ENCODE results near the gene RBP3.

Gene RBP3

DNA sequence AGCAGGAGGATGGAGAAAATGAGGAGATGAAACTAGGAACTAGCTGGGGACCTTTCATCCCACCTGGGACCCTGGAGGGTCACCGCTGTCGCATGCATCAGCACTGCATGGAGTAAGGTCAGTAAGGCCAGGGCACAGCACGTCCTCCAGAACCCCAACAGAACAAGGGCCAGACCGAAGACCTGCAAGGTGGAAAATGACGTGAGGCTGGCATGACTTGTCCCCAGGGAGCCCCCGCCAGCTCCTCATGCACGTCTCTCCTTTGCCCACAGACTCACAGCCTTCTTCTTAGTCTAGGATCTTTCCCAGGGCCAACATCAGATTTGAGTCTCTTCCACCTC, 31.3 kb downstream of the RBP3 start:
- H3K27ac ChIP-seq (ENCODE audit: poor library complexity, severe bottlenecking), result no peak overlapping the region
- H3K9me3 ChIP-seq (ENCODE audit: severe bottlenecking), result no peaks in the 10 kb centered on the region
- H3K4me1 ChIP-seq (ENCODE audit: insufficient read depth, poor library complexity, severe bottlenecking), result no peaks in the 10 kb centered on the region
- no peak for DNase-seq (ENCODE audit: low spot score)
- no peak for ATAC-seq (ENCODE audit: low read depth)
- H3K4me3 ChIP-seq (ENCODE audit: severe bottlenecking), result no peak overlapping the region
- H3K36me3 ChIP-seq (ENCODE audit: low read depth), result no peaks in the 10 kb centered on the region
- TF ChIP-seq, protein P1, sequence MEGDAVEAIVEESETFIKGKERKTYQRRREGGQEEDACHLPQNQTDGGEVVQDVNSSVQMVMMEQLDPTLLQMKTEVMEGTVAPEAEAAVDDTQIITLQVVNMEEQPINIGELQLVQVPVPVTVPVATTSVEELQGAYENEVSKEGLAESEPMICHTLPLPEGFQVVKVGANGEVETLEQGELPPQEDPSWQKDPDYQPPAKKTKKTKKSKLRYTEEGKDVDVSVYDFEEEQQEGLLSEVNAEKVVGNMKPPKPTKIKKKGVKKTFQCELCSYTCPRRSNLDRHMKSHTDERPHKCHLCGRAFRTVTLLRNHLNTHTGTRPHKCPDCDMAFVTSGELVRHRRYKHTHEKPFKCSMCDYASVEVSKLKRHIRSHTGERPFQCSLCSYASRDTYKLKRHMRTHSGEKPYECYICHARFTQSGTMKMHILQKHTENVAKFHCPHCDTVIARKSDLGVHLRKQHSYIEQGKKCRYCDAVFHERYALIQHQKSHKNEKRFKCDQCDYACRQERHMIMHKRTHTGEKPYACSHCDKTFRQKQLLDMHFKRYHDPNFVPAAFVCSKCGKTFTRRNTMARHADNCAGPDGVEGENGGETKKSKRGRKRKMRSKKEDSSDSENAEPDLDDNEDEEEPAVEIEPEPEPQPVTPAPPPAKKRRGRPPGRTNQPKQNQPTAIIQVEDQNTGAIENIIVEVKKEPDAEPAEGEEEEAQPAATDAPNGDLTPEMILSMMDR (IDR thresholded peaks at IDR 0.05; ENCODE audit: poor library complexity, severe bottlenecking), result no peak
- H3K27me3 ChIP-seq (ENCODE audit: insufficient read depth, poor library complexity, severe bottlenecking), result no peaks in the 10 kb centered on the region

DNA sequence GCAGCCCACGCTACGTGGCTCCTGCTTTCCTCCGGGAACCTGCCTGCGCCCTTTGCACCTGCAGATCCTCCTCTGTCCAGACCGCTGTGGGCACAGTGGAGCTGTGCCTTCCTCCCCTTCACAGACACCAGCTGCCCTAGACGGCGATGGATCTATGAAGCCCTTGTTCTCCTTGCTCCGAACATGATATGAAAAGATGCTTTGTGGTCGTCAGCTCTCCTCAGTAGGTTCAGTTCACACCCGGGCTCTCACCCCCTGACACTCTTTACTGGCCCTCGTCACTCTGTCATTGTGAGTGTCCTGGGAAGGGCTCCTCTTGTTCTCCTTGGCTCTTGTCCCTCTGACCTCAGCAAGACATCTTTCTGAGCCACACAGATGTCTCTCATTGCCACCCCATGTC, 31.7 kb downstream of the RBP3 start:
- no peak for ATAC-seq (ENCODE audit: low read depth)
- H3K27me3 ChIP-seq (ENCODE audit: insufficient read depth, poor library complexity, severe bottlenecking), result no peaks in the 10 kb centered on the region

DNA sequence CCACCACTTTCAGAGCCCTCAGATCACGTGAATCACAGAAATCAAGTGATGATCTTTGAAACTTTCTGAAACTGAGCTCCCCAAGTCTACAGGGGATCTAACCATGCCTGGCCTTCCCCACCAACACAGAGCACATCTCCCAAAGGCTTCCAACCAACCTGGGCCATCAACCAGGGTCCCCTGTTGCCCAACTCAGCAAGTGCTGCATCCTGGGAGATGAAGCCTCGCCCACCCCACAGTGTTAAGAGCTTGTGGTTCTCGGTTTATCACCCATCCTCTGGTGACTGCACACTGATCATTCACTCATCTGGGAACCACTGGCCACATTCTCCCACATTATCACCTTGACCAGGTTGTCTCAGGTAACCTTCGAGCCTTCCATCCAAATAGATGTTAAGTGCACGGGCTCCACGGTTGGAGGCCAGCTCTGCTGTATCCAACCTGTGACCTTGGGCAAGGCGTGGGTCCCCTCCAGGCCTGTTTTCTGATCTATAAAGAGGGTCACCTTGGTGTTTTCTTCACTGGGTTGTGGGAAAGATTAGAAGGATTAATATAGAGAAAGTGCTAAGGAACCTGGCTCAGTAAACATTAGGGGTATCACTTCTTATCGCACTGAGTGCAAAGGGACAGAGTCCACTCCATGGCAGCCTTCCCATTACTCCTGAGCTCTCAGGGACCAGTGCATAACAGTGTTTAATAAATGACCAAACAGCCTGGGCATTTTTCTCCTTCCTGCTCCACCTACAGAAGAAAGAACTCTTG, 32.4 kb downstream of the RBP3 start:
- TF ChIP-seq, protein P1 (IDR thresholded peaks at IDR 0.05; ENCODE audit: poor library complexity, severe bottlenecking), result no peak
- H3K9me3 ChIP-seq (ENCODE audit: severe bottlenecking), result no peaks in the 10 kb centered on the region
- H3K36me3 ChIP-seq (ENCODE audit: low read depth), result no peaks in the 10 kb centered on the region
- H3K27ac ChIP-seq (ENCODE audit: poor library complexity, severe bottlenecking), result no peak overlapping the region
- H3K27me3 ChIP-seq (ENCODE audit: insufficient read depth, poor library complexity, severe bottlenecking), result no peaks in the 10 kb centered on the region
- ATAC-seq (ENCODE audit: low read depth) (no peak), DNase-seq (ENCODE audit: low spot score) (no peak)
- peaks cover 4% of the 10 kb centered on the region for H3K4me1 ChIP-seq (ENCODE audit: insufficient read depth, poor library complexity, severe bottlenecking)
- no peak overlapping the region for H3K4me3 ChIP-seq (ENCODE audit: severe bottlenecking)

More for the DNA sequence above, 31.7 kb downstream of the RBP3 start:
- Histone ChIP-seq H3K4me1 (ENCODE audit: insufficient read depth, poor library complexity, severe bottlenecking) (no peaks in the 10 kb centered on the region), H3K27ac (ENCODE audit: poor library complexity, severe bottlenecking) (no peak overlapping the region), H3K36me3 (ENCODE audit: low read depth) (no peaks in the 10 kb centered on the region), H3K4me3 (ENCODE audit: severe bottlenecking) (no peak overlapping the region), H3K9me3 (ENCODE audit: severe bottlenecking) (no peaks in the 10 kb centered on the region)
- TF ChIP-seq, protein P1 (IDR thresholded peaks at IDR 0.05; ENCODE audit: poor library complexity, severe bottlenecking), result no peak
- no peak for DNase-seq (ENCODE audit: low spot score)

DNA sequence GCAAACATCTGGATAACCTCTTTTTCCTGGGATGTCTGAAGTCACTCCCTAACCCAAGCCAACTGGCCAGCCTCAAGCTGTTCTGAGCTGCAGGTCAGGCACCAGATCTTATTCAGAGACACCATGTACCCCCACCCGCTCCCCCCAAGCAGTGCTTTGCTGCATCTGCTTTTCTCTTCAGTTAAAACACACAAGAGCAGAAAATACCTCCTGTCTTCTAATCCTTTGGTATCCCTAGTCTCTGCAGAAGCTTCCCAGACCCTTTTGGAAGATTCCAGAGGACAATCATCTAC, 32.9 kb downstream of the RBP3 start:
- Histone ChIP-seq H3K4me3 (ENCODE audit: severe bottlenecking) (no peak overlapping the region), H3K27ac (ENCODE audit: poor library complexity, severe bottlenecking) (no peak overlapping the region), H3K9me3 (ENCODE audit: severe bottlenecking) (no peaks in the 10 kb centered on the region), H3K36me3 (ENCODE audit: low read depth) (no peaks in the 10 kb centered on the region), H3K4me1 (ENCODE audit: insufficient read depth, poor library complexity, severe bottlenecking) (peaks cover 4% of the 10 kb centered on the region), H3K27me3 (ENCODE audit: insufficient read depth, poor library complexity, severe bottlenecking) (no peaks in the 10 kb centered on the region)
- TF ChIP-seq, protein P1 (IDR thresholded peaks at IDR 0.05; ENCODE audit: poor library complexity, severe bottlenecking), result no peak
- DNase-seq (ENCODE audit: low spot score), result no peak
- ATAC-seq (ENCODE audit: low read depth), result no peak

All from RWPE2 (cell line).